Measurements from ENCODE around the gene AHCY.

AHCY gene

GRCh38 chr20:34231634-34232033 is 71.5 kb downstream of the AHCY start:
- TF ChIP-seq CTCF (conservative IDR thresholded peaks at IDR 0.05; ENCODE audit: low read depth, low read length), result no peak
- no peak overlapping the region for H3K4me3 ChIP-seq (ENCODE audit: low read length)
- no peak for DNase-seq (ENCODE audit: low read depth)

Measured in retinal pigment epithelial cell (primary cell).